Activated naive CD8-positive, alpha-beta T cell treated with anti-CD3 and anti-CD28 coated beads for 36 hours (primary cell): Measurements from ENCODE around the gene POLR1H. TPM values are rescaled to one million over a fixed set of nuclear protein-coding genes. Genes with fewer than 3 reads are reported as not detected.

Source experiments
- total RNA-seq, 2 experiments: library from RNA; stranded (reverse); gene quantifications; one replicate each; pipeline ENCODE4 v1.2.3, GENCODE V29; 2021

The POLR1H gene
- total RNA-seq, 2 experiments from 2014 or later, result 45.3 to 50.6 TPM

Other genes starting within 250 kb of the POLR1H start
- gene HLA-G, start 233.4 kb upstream of the POLR1H start, total RNA-seq, result 1 to 10 TPM in 1 of 2 experiments, under 1 TPM in 1; 0.93 to 1.4 TPM
- gene HLA-A, start 118.7 kb upstream of the POLR1H start, total RNA-seq, result 1,000 to 10,000 TPM; 1,111 to 1,119 TPM
- 10 to 100 TPM; 37.4 to 39.8 TPM for gene PPP1R11, start 5.9 kb downstream of the POLR1H start, total RNA-seq
- not detected for gene RNF39, start 14.5 kb downstream of the POLR1H start, total RNA-seq
- gene TRIM31, start 51.8 kb downstream of the POLR1H start, total RNA-seq, result not detected
- gene TRIM40, start 74.9 kb downstream of the POLR1H start, total RNA-seq, result not detected
- gene TRIM10, start 99.9 kb downstream of the POLR1H start, total RNA-seq, result not detected
- gene TRIM15, start 102.3 kb downstream of the POLR1H start, total RNA-seq, result under 1 TPM in 1 of 2 experiments, not detected in 1; 0.29 TPM
- gene TRIM26, start 152.1 kb downstream of the POLR1H start, total RNA-seq, result 10 to 100 TPM; 68.6 to 70.2 TPM